ENCODE measurements around the gene BPI. TPM values are rescaled to one million over a fixed set of nuclear protein-coding genes. Genes with fewer than 3 reads are reported as not detected.

The BPI gene
- total RNA-seq, 1 experiment from 2014 or later, result not detected

- no peaks in the 10 kb centered on the region for H3K79me2 ChIP-seq (ENCODE audit: insufficient read depth, low read length)
- ATAC-seq (no peak), DNase-seq (ENCODE audit: low read depth, low spot score) (no peak)
- intact Hi-C loops (cut with micrococcal nuclease), result no loop called here
- ChIA-PET RAD21 (ENCODE audit: low non-redundant PET in 1 of 2, low total read pairs in 2 of 2, uncharacterized antibody in 2 of 2, unreplicated experiment in 2 of 2) (no interaction called here), POLR2A (no interaction called here), CTCF (no interaction called here)
- no peaks in the 10 kb centered on the region for H3K9me2 ChIP-seq (ENCODE audit: insufficient read depth)
- BruUV-seq (replicated peaks), result no TSS peak
- TF ChIP-seq CBX3 (IDR thresholded peaks at IDR 0.05; ENCODE audit: low read depth), result no peak
- TF ChIP-seq ZFX (IDR thresholded peaks at IDR 0.05), result no peak
- no peak for TF ChIP-seq CEBPB (IDR thresholded peaks at IDR 0.05; ENCODE audit: low read depth)
- no peak for TF ChIP-seq ZBTB33 (IDR thresholded peaks at IDR 0.05; ENCODE audit: extremely low read depth, insufficient replicate concordance, low read length)
- TF ChIP-seq SIN3A (IDR thresholded peaks at IDR 0.05; ENCODE audit: low read depth), result no peak
- TF ChIP-seq SRF (IDR thresholded peaks at IDR 0.05; ENCODE audit: low read depth), result no peak
- TF ChIP-seq EZH2 (IDR thresholded peaks at IDR 0.05), result no peak
- TF ChIP-seq SP1 (IDR thresholded peaks at IDR 0.05; ENCODE audit: low read depth), result no peak
- TF ChIP-seq ATF3 (IDR thresholded peaks at IDR 0.05), result no peak
- TF ChIP-seq CTCF (IDR thresholded peaks at IDR 0.05 in 2 of 3, conservative IDR thresholded peaks at IDR 0.05 in 1 of 3; ENCODE audit: borderline replicate concordance in 1 of 3, insufficient read depth in 1 of 3, low read depth in 2 of 3, low read length in 2 of 3), result no peak
- no peak for TF ChIP-seq MAX (IDR thresholded peaks at IDR 0.05)
- no peak for TF ChIP-seq POLR2AphosphoS5 (IDR thresholded peaks at IDR 0.05; ENCODE audit: low read depth, low read length)
- TF ChIP-seq ZNF274 (IDR thresholded peaks at IDR 0.05; ENCODE audit: low read depth, low read length), result no peak
- TF ChIP-seq REST (IDR thresholded peaks at IDR 0.05; ENCODE audit: low read depth), result no peak
- no peak for TF ChIP-seq ELF1 (IDR thresholded peaks at IDR 0.05; ENCODE audit: borderline replicate concordance, low read depth)
- no peak for TF ChIP-seq EGR1 (IDR thresholded peaks at IDR 0.05; ENCODE audit: low read depth)
- no peak for TF ChIP-seq TCF7L2 (IDR thresholded peaks at IDR 0.05; ENCODE audit: borderline replicate concordance, extremely low read depth, insufficient read depth, insufficient read length)
- no peak for TF ChIP-seq EZH2phosphoT487 (IDR thresholded peaks at IDR 0.05; ENCODE audit: borderline replicate concordance)
- TF ChIP-seq RAD21 (IDR thresholded peaks at IDR 0.05; ENCODE audit: low read depth), result no peak
- no peak for TF ChIP-seq JUND (IDR thresholded peaks at IDR 0.05)
- no peaks in the 10 kb centered on the region for H3K9me3 ChIP-seq (ENCODE audit: control insufficient read depth in 1 of 2, insufficient read depth in 1 of 2, low read depth in 1 of 2, low read length in 2 of 2)
- H4K20me1 ChIP-seq (ENCODE audit: insufficient read depth), result no peaks in the 10 kb centered on the region
- no peak within 1 kb of the TSS for H2AFZ ChIP-seq (ENCODE audit: low read depth, low read length, poor library complexity, severe bottlenecking)
- H3K4me3 ChIP-seq (replicated peaks in 1 of 2; ENCODE audit: low read depth in 1 of 2, low read length in 2 of 2), result no peak within 1 kb of the TSS
- H3K27me3 ChIP-seq (ENCODE audit: insufficient read depth, low read length), result no peaks in the 10 kb centered on the region
- no peak within 1 kb of the TSS for H3K4me2 ChIP-seq (ENCODE audit: low read length)
- H3K27ac ChIP-seq (ENCODE audit: low read depth, low read length), result no peak within 1 kb of the TSS
- H3K9ac ChIP-seq (ENCODE audit: low read length), result no peak within 1 kb of the TSS
- H3K4me1 ChIP-seq (ENCODE audit: control insufficient read depth in 1 of 2, insufficient read depth in 2 of 2, low read length in 2 of 2), result no peaks in the 10 kb centered on the region
- H3K36me3 ChIP-seq (ENCODE audit: control insufficient read depth in 1 of 2, insufficient read depth in 2 of 2, low read length in 2 of 2), result no peaks in the 10 kb centered on the region
Observed at GRCh38 chr20:38346247-38346651, 42.3 kb downstream of the BPI start, which contains the start of gene LBP. TSS of gene LBP (plus strand) at chr20:38346482. CDS start at chr20:38346517, 35 bp downstream.
